GM19438 (cell line): ENCODE measurements around the gene NDRG4.

Experiments used
- ATAC-seq: cut with Tn5 transposase; IDR thresholded peaks from one replicate; pipeline ENCODE4 v1.9.1; 2021; ENCODE audit warnings: low read depth; ENCODE audit not compliant: unreplicated experiment

Gene NDRG4

GRCh38 chr16:58508671-58509251, 8.8 kb downstream of the NDRG4 start:
- ATAC-seq = no peak

GRCh38 chr16:58509256-58510096, 9.5 kb downstream of the NDRG4 start:
- ATAC-seq = no peak

- no peak for ATAC-seq
Observed at GRCh38 chr16:58510097-58510775, 10.3 kb downstream of the NDRG4 start.

GRCh38 chr16:58510776-58511628, 11.1 kb downstream of the NDRG4 start:
- no peak for ATAC-seq

DNA sequence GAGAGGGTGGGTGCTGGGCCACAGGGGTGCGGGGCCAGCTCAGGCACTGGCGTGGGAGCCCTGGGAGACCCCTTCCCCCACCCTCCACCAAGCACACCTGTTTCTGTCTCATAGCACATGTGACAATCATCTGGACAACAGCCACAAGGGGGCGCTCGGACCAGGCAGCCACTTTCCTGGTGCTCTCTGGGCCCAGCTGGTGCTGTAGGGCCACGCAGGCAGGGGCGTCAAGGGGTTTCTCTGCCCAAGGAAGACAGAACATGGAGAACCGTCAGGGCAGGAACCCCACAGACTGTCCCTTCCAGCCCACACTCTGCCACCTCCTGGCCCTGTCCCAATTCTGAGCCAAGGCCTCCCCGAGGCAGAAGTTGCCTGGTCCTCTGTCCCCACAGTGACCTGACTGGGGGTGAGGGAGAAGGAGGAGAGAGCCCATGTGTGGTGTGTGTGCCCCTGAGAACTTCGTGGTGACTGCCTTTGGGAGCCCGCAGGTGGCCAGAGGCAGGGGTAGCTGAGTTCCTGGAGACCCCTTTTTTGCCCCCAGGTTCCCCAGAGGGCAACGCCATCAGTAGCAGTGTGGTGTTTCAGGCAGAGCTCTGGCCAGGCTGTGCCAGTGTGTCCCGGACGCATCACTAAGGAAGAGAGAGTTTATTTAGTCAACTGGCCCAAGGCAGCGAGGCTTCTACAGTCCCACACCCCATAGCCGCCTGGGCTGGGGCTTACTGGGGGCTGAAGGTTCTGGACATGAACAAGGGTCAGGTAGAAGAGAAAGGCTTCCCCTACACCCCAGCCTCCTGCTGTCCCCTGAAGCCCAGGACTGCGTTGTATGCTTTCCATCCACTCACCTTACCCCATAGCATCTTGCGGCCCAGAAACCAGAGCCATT, 12.2 kb downstream of the NDRG4 start:
- no peak for ATAC-seq

DNA sequence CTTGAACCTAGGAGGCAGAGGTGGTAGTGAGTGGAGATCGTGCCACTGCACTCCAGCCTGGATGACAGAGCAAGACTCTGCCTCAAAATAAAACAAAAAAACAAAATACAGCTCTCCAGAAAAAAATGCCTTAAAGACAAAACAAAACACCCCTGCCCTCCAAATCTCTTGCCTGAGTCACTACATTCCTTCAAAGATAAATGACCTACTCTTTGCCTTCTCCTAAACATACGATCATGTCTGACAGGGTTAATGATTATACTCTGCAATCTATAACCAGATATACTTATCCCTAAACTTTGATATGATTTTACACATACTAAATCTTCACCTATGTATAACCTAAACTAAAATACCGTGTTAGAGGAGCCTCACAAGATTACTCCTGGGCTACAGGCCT, 13.9 kb downstream of the NDRG4 start:
- ATAC-seq = no peak

DNA sequence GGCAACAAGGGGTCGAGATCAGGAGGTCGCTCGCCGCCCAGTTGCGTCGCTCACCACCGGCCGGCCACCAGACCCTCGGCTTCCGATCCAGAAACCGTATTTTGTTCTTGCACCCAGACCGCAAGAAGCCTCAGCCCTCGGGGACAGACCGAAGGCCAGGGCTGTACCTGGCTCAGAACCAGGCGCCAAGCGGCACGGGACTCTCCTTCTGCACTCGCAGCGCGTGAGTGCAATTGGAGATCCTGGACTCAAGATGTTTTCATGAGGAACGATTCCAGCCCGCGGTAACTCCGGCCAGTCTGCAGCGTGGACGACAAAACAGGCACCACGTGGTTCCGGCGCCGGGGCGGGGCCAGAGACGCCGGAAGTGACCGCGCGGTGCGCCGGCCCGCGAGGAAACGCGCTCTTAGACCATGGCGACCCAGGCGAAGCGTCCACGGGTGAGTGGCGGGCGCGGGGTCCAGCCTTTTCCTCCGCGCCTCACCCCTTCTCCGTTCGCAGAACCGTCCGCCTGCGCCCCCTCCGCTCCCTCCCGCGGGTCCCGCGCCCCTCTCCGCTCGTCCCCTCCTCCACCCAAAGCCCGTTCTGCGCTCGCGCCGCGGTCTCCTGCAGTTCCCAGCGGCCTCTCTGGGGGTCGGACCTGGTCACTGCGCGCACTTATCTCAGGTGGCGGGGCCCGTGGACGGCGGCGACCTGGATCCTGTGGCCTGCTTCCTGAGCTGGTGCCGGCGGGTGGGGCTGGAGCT, 15.4 kb downstream of the NDRG4 start, which contains the start of gene SETD6:
Gene SETD6, plus strand, starts transcription at position 393 of the 746 bp plus-strand sequence. Its CDS starts 21 bp downstream, at position 414.
- peak; percentile 73 for ATAC-seq

GRCh38 chr16:58515871-58516767, 16.2 kb downstream of the NDRG4 start:
- ATAC-seq = peak; percentile 33

DNA sequence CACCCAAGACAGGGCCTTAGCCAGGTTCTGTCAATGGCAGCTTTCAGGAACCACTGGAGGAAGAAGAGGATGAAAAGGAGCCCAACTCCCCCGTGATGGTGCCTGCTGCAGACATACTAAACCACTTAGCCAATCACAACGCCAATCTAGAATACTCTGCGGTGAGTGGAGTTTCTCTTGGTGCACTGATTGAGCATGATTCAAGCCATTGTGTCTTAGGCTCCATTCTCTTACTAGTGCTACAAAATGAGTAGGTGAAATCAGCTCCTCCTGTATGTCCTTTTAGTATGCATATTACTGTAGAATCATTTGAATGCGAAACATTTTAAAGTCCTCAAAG, 16.8 kb downstream of the NDRG4 start:
- ATAC-seq = no peak

DNA sequence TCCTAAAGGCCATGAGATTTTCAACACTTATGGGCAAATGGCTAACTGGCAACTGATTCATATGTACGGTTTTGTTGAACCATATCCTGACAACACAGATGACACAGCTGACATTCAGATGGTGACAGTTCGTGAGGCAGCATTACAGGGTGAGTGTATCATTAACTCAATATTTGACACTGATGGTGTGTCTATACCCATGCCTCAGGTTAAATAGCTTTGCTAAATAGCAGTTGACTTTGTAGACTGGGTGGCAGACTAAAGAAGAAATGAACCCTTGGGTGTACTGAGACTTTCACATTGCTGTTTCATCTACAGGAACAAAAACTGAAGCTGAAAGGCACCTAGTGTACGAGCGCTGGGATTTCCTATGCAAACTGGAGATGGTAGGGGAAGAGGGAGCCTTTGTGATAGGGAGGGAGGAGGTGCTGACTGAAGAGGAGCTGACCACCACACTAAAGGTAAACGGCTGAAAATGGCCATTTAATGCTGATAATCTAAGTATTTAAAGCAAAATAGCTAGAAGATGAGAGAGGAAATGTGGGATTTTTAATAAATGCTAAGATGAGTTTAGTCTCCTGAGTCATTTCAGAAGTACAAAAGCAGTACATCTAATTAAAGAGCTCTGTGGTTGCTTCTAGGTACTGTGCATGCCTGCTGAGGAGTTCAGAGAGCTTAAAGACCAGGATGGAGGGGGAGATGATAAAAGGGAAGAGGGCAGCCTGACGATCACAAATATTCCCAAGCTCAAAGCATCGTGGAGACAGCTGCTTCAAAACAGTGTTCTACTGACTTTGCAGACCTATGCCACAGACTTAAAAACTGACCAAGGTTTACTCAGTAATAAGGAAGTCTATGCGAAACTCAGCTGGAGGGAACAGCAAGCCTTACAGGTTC, 18.4 kb downstream of the NDRG4 start:
- peak; percentile 31 for ATAC-seq

DNA sequence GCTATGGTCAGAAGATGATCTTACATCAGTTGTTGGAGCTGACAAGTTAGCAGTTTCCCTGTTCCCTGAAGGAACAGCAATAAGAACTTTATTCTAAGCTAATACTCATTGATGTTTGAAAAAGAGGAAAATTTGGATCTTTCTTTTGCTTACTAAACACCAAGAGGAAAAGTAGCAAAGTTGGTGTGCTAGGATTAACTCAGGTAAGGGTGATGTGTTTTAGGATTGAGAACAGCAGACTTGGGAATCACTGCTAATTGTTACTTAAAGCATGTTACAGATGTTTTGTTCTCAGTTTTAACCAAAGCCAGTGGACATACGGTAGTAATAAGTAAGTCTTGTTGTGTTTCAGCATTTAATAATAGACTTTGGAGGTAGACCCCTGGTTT, 19.0 kb downstream of the NDRG4 start:
- ATAC-seq = no peak

- ATAC-seq = no peak
Observed at GRCh38 chr16:58519707-58520106, 19.8 kb downstream of the NDRG4 start.

DNA sequence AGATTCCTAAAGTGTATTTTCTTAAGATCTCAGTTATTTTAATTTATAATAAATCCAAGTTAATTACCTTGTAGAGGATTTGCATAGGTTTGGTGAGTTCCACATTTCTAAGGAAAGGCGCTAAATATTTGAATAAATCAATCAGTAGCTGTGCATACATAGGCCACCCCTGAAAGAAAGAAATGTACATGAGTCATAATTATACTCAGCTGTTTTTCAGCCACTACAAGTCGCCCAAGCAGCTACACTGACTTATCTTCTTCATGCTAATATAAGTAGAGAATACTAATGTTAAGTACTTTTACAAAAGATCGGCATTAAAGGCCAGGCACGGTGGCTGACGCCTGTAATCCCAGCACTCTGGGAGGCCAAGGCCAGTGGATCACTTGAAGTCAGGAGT, 30.2 kb downstream of the NDRG4 start:
- ATAC-seq = no peak

DNA sequence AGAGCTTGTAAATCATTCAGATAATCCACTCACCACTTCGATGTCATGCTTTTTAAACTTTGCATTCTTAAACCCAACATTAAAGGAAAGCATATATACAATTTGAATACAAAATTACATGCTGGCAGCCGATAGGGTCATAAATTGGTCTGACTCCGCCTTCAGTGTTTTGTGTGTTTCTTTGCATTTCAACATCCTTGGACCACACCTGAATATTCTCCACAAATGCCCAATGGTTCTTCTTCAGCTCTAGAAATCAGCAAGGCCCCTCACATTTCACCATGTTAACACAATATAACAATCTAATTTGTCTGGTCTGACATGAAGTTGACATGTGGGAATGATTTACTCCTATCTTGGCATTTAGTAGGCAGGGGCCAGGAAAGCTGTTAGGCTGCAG, 32.5 kb downstream of the NDRG4 start:
- no peak for ATAC-seq

GRCh38 chr16:58533751-58534470, 34.0 kb downstream of the NDRG4 start:
- no peak for ATAC-seq

- no peak for ATAC-seq
Observed at GRCh38 chr16:58535100-58535499, 35.2 kb downstream of the NDRG4 start.
